Occipital lobe (tissue), 2 donors: Measurements from ENCODE around the gene HPSE. TPM values are rescaled to one million over a fixed set of nuclear protein-coding genes. Genes with fewer than 3 reads are reported as not detected.
"Not testable (repeated sequence)": the region's sequence is repeated elsewhere in the genome, so short reads cannot be mapped to it uniquely, and the experiment has no call there.

ENCODE experiments used
- DNase-seq: peaks from one replicate; lab custom pipeline; 2025; lab: John Stamatoyannopoulos, UW
- total RNA-seq: library from RNA; depleted of rRNA; stranded (reverse); fragments of >200 nt; gene quantifications from one replicate; pipeline ENCODE4 v1.2.3, GENCODE V29; 2014

The HPSE gene
- total RNA-seq, 1 donor from 2014 or later: 1.6 TPM

DNA sequence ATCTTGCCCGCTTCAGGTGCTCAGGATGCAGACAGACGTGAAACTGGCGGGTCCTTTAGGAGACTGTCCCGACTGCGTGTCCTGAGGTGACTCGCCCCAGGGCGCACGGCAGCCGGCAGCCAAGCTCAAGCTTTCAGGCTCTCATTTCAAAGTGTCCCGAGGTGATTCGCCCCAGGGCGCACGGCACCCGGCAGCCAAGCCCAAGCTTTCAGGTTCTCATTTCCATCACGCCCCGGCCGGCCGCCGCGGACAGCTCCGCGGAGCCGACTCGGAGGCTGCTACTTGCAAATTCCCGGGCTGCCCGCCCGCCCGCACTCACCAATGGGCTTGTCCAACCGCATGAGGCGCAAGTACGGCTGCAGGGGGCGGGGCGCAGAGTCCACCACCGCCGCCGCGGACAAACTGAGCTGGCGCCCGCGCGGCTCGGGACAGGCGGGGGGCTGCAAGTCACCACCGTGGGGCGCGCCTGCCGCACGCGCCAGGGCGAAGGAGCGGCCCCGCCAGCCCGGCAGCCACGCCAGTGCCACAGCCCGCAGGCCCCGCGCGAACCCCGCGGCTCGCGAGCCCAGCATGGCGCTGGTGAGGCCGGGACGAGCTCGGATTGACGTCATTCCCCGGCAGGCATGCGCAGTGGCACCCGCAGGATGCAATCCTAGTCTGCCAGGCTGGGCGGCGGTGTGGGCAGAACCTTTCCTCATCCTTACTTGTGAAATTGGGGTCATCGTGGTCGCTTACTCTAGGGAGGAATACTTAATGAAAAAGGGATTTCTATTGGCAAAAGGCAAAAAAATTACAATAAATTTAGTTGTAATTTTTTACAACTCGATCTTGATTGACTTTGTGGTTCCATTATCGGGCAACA is 50.2 kb downstream of the HPSE start, which contains the start of gene COQ2:
TSS of gene COQ2 (minus strand) at position 606 of the 862 bp plus-strand sequence. CDS start at position 572, 34 bp downstream.
- peak; percentile 93 for DNase-seq

GRCh38 chr4:83283181-83283580 is 51.5 kb downstream of the HPSE start:
- DNase-seq: no peak

- DNase-seq: no peak
Observed at GRCh38 chr4:83282049-83282535, 52.6 kb downstream of the HPSE start.

- DNase-seq: no peak
Observed at GRCh38 chr4:83281307-83281706, 53.3 kb downstream of the HPSE start.

GRCh38 chr4:83276299-83277040 is 58.2 kb downstream of the HPSE start:
- DNase-seq: no peak

- DNase-seq: not testable (repeated sequence)
Observed at GRCh38 chr4:83273926-83274325, 60.7 kb downstream of the HPSE start.

DNA sequence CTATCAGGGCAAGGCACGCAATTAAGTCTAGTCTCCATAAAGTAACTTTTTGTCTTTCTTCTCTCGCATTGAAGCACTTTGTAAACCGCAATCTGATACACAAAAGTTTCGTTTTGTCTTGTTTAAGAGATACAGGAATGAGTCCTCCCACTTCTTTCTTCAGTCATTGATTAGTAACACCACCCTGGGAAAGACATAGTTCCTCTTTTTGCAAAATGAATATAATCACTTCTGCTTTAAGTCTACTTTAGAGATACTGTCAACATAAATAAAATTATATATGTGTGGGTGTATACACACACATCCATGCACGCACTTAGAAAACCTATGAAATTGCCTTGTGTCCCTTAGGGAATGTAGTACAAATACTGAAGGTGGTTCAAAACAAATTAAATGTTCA is 61.7 kb downstream of the HPSE start:
- DNase-seq: no peak

DNA sequence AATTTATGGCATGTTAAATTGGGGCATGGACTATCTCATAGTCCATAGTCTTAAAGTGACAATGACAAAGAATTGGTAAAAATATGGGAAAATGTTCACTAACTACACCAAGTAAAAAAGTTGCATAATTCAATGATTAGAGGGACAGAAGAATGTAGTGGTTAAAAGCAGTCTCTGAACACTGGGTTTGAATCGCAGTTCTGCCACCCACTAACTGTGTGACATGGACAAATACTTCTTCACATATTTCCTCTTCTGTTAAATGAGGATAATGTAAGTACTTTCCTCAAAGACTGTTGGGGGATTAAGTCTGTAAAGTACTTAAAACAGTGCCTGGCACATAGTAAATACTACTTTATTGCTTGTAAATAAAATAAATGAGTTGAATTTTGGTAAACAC is 65.4 kb downstream of the HPSE start:
- no peak for DNase-seq

GRCh38 chr4:83268491-83268890 is 66.2 kb downstream of the HPSE start:
- DNase-seq: no peak

DNA sequence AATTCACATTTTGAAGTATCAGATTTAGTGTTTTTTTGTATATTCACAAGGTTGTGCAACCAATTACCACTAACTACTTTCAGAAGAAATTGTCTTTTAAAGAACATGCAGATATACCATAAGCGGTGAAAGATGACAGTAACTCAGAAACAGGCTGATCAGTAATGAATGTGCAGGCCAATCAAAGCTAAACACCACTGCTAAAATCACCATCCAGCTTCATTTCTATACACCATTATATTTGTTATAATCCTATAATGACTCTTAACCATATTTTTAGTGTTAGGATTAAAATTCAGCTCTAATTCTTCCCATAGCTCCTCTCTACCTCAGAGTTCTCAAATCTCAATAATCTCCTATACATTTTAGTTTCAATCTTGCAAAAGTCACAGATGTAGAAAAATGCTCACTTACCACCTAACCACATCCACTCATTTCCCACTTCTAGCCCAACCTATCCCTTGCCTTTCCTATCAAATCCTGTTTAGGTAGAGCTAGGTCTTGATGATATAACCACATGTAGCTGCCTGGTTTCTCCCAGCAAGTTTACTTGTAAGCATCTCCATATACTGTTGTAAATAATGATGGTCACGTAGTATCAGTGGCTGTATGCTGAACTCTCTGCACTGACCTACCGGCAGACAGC is 66.7 kb downstream of the HPSE start:
- DNase-seq: no peak

DNA sequence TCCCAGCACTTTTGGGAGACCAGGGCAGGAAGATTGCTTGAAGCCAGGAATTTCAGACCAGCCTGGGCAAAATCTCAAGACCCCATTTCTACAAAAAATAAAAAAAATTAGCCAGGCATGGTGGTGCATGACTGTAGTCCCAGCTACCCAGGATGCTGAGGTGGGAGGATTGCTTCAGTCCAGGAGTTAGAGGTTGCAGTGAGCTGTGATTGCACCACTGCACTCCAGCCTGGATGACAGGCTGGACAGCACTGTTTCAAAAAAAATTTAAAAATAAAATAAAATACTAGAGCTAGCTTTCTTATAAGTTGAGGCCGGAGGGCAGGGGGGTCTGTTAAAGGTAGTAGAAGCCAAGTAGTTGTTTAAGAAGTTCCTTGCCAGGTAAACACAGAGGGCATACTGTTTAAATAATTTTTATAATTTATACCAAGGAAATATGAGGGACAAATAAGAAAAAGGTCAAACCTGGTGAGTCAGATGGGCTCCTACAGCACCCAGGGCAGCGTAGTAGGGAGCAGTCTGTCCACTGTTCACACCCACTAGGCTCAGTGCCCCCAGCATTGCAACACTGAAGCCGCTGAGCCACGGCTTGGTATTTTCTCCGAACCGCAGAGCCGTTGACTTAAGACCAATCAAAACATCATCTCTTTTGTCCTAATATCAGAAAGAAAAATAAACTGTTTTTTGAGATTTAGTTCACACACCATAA is 67.4 kb downstream of the HPSE start:
- DNase-seq: no peak

DNA sequence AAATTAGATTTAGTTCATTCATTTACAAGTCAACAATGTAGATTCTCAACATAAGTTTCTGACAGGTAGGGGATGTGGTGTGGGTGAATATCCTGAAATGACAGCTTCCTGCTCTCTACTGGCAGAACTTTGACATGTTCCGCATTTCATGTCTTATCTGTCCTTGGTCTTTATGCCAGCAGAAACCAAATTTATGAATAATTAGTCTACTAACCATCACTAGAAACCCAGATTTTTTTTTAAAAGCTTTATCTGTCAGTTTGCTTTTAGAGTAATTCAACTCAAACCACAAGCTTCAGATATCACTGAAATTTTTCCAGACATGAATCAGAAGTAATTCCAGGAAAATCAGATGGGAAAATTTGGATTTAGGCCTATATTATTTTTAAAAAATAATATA is 68.0 kb downstream of the HPSE start:
- no peak for DNase-seq

DNA sequence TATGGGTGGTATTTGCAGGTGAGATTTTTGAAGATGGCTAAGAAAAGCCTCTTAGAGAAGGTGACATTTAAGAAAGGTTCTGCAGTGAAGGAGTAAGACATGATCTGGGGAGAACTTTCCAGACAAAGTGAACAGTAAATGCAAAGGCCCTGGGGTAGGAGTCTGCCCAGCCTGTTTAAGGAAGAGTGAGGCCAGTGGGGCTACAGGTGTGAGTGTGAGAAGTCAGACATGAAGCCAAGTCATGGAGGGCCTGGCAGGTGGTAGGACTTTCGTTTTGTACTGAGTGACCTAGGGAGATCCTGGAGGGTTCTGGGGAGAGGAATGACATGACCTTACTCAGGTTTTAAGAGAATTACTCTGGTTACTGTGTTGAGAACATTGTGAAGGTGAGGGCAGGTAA is 71.5 kb downstream of the HPSE start:
- DNase-seq: no peak

DNA sequence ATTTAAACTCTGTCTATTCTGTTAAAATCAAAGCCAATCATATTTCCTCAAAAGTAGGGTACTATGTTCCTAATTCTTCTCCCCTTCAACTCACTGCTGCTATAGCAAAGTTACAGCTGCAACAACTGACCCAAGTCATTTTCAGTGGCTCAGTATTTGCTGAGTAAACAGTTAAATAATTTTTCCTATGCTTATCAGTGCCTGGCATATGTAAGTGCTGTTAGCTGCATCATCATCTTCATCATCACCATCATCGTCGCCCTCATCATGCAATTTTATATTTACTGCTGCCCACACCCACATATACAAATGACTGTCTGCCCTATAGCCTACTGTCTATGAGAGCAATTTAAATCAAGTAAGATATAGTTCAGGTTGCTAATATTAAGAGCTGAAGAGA is 72.0 kb downstream of the HPSE start:
- no peak for DNase-seq

DNA sequence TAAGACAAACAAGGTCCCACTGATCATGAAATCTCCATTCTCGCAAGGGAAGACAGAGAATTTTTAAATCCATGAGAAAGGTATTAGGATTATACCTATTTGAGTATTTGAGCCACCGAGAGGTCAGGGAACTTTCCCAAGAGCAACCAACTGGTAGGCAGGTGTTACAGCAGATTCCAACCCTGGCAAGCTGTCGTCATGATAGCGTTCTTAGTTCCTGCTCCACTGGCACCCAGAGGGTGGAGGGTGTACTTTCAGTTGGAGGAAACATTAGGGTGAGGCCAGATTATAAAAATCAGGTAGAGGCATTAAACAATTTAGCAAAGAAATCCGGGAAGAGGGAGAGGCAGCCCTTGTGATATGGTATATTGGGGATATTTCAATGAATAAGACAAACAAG is 73.3 kb downstream of the HPSE start:
- no peak for DNase-seq

- no peak for DNase-seq
Observed at GRCh38 chr4:83259586-83259985, 75.1 kb downstream of the HPSE start.

GRCh38 chr4:83258461-83258860 is 76.2 kb downstream of the HPSE start:
- DNase-seq: no peak

- DNase-seq: no peak
Observed at GRCh38 chr4:83257811-83258210, 76.8 kb downstream of the HPSE start.

GRCh38 chr4:83255584-83255983 is 79.1 kb downstream of the HPSE start:
- DNase-seq: no peak

- DNase-seq: no peak
Observed at GRCh38 chr4:83252782-83253405, 81.8 kb downstream of the HPSE start.

GRCh38 chr4:83251447-83251830 is 83.2 kb downstream of the HPSE start:
- DNase-seq: no peak
